Stimulated activated naive B cell treated with anti-CD40 and anti-IgM and Interleukin-4, amounts not matched to agents 10 μg/mL and 1 μg/mL and 100 μg/mL, for 72 hours (primary cell): Measurements from ENCODE around the gene RTN4IP1.
A peak's percentile ranks its signal among the peaks of the same experiment; 100 is the strongest.

Source experiments
- ATAC-seq, 2 donors: fragments of 150-1000 bp; cut with Tn5 transposase; replicated peaks; 2 replicates each; pipeline ENCODE4 v1.10.0; 2021; ENCODE audit warnings: moderate library complexity in 1 of 2
- DNase-seq: peaks from one replicate; pipeline ENCODE4 v3.0.0; 2021
- H3K27ac Mint-ChIP-seq: one replicate; pipeline ENCODE4 v1.8.0; 2022; ENCODE audit warnings: mild to moderate bottlenecking, mixed read lengths
- H3K27me3 Mint-ChIP-seq, 2 donors: one replicate each; pipeline ENCODE4 v1.8.0; 2022; ENCODE audit warnings: mixed read lengths in 2 of 2
- H3K36me3 Mint-ChIP-seq, 2 donors: one replicate each; pipeline ENCODE4 v1.8.0; 2022; ENCODE audit warnings: mixed read lengths in 2 of 2, mild to moderate bottlenecking in 1 of 2
- H3K4me1 Mint-ChIP-seq, 2 donors: one replicate each; pipeline ENCODE4 v1.8.0; 2022; ENCODE audit warnings: mixed read lengths in 2 of 2, mild to moderate bottlenecking in 1 of 2
- H3K4me3 Mint-ChIP-seq, 2 donors: one replicate each; pipeline ENCODE4 v1.8.0; 2022; ENCODE audit warnings: mild to moderate bottlenecking in 2 of 2, mixed read lengths in 2 of 2, moderate library complexity in 1 of 2
- H3K9me3 Mint-ChIP-seq, 2 donors: one replicate each; pipeline ENCODE4 v1.8.0; 2022; ENCODE audit warnings: mixed read lengths in 2 of 2, mild to moderate bottlenecking in 1 of 2

RTN4IP1 gene

GRCh38 chr6:106618324-106618723 is 11.0 kb downstream of the RTN4IP1 start:
- DNase-seq = no peak
- no peaks in the 10 kb centered on the region for H3K27me3 Mint-ChIP-seq
- no peak overlapping the region for H3K4me3 Mint-ChIP-seq
- ATAC-seq = no peak
- H3K36me3 Mint-ChIP-seq = peaks cover 15 to 37% of the 10 kb centered on the region in 2 donors
- H3K4me1 Mint-ChIP-seq = peaks cover 21 to 29% of the 10 kb centered on the region in 2 donors
- peaks cover 0 to 2% of the 10 kb centered on the region in 2 donors for H3K9me3 Mint-ChIP-seq
- H3K27ac Mint-ChIP-seq = no peak overlapping the region

- Mint-ChIP-seq H3K4me1 (peaks cover 25 to 33% of the 10 kb centered on the region in 2 donors), H3K27ac (no peak overlapping the region), H3K27me3 (no peaks in the 10 kb centered on the region), H3K9me3 (no peaks in the 10 kb centered on the region), H3K4me3 (no peak overlapping the region), H3K36me3 (peaks cover 12 to 37% of the 10 kb centered on the region in 2 donors)
- DNase-seq = no peak
- ATAC-seq = no peak
Observed at GRCh38 chr6:106617857-106618256, 11.4 kb downstream of the RTN4IP1 start.

GRCh38 chr6:106617302-106617701 is 12.0 kb downstream of the RTN4IP1 start:
- Mint-ChIP-seq H3K4me1 (peaks cover 29 to 39% of the 10 kb centered on the region in 2 donors), H3K27ac (no peak overlapping the region)

GRCh38 chr6:106614592-106615257 is 14.6 kb downstream of the RTN4IP1 start:
- Mint-ChIP-seq H3K27ac (peak overlapping the region; percentile 78), H3K36me3 (peaks cover 9 to 31% of the 10 kb centered on the region in 2 donors), H3K27me3 (no peaks in the 10 kb centered on the region), H3K4me3 (no peak overlapping the region), H3K4me1 (peaks cover 30 to 43% of the 10 kb centered on the region in 2 donors), H3K9me3 (peaks cover 0 to 4% of the 10 kb centered on the region in 2 donors)
- DNase-seq (no peak), ATAC-seq (peak in 1 of 2 donors; percentile 38)

More at GRCh38 chr6:106617302-106617701, 12.0 kb downstream of the RTN4IP1 start:
- H3K36me3 Mint-ChIP-seq = peaks cover 12 to 37% of the 10 kb centered on the region in 2 donors
- peaks cover 0 to 4% of the 10 kb centered on the region in 2 donors for H3K9me3 Mint-ChIP-seq
- peak; percentile 27 to 60 for ATAC-seq
- H3K4me3 Mint-ChIP-seq = no peak overlapping the region
- no peaks in the 10 kb centered on the region for H3K27me3 Mint-ChIP-seq
- no peak for DNase-seq

- peaks cover 0 to 4% of the 10 kb centered on the region in 2 donors for H3K9me3 Mint-ChIP-seq
- peaks cover 33 to 47% of the 10 kb centered on the region in 2 donors for H3K4me1 Mint-ChIP-seq
- DNase-seq (no peak), ATAC-seq (peak in 1 of 2 donors; percentile 85)
- H3K4me3 Mint-ChIP-seq = peak overlapping the region; percentile 0 to 67
- peak overlapping the region; percentile 78 for H3K27ac Mint-ChIP-seq
- H3K27me3 Mint-ChIP-seq = no peaks in the 10 kb centered on the region
- H3K36me3 Mint-ChIP-seq = peaks cover 9 to 31% of the 10 kb centered on the region in 2 donors
Observed at GRCh38 chr6:106614166-106614565, 15.1 kb downstream of the RTN4IP1 start.

- no peak for DNase-seq
- ATAC-seq = no peak
- no peaks in the 10 kb centered on the region for H3K27me3 Mint-ChIP-seq
- H3K4me1 Mint-ChIP-seq = peaks cover 36 to 52% of the 10 kb centered on the region in 2 donors
- H3K36me3 Mint-ChIP-seq = peaks cover 9 to 27% of the 10 kb centered on the region in 2 donors
- peak overlapping the region in 1 of 2 donors; percentile 67 for H3K4me3 Mint-ChIP-seq
- H3K27ac Mint-ChIP-seq = no peak overlapping the region
- peaks cover 0 to 4% of the 10 kb centered on the region in 2 donors for H3K9me3 Mint-ChIP-seq
Observed at GRCh38 chr6:106613590-106613989, 15.7 kb downstream of the RTN4IP1 start.

GRCh38 chr6:106612671-106613416 is 16.5 kb downstream of the RTN4IP1 start:
- H3K9me3 Mint-ChIP-seq = peaks cover 0 to 4% of the 10 kb centered on the region in 2 donors
- peaks cover 34 to 57% of the 10 kb centered on the region in 2 donors for H3K4me1 Mint-ChIP-seq
- H3K27me3 Mint-ChIP-seq = no peaks in the 10 kb centered on the region
- peaks cover 9 to 23% of the 10 kb centered on the region in 2 donors for H3K36me3 Mint-ChIP-seq
- peak overlapping the region in 1 of 2 donors; percentile 11 for H3K4me3 Mint-ChIP-seq
- DNase-seq (no peak), ATAC-seq (peak; percentile 47 to 64)
- peak overlapping the region; percentile 83 for H3K27ac Mint-ChIP-seq

- DNase-seq (no peak), ATAC-seq (no peak)
- Mint-ChIP-seq H3K4me3 (no peak overlapping the region), H3K4me1 (peaks cover 30 to 51% of the 10 kb centered on the region in 2 donors), H3K27ac (no peak overlapping the region), H3K27me3 (no peaks in the 10 kb centered on the region), H3K36me3 (peaks cover 8 to 18% of the 10 kb centered on the region in 2 donors), H3K9me3 (peaks cover 0 to 4% of the 10 kb centered on the region in 2 donors)
Observed at GRCh38 chr6:106611030-106611429, 18.3 kb downstream of the RTN4IP1 start.

- no peaks in the 10 kb centered on the region for H3K27me3 Mint-ChIP-seq
- peaks cover 29 to 45% of the 10 kb centered on the region in 2 donors for H3K4me1 Mint-ChIP-seq
- DNase-seq = peak; percentile 17
- peaks cover 11 to 23% of the 10 kb centered on the region in 2 donors for H3K36me3 Mint-ChIP-seq
- peaks cover 0 to 4% of the 10 kb centered on the region in 2 donors for H3K9me3 Mint-ChIP-seq
- peak; percentile 55 to 66 for ATAC-seq
- H3K4me3 Mint-ChIP-seq = no peak overlapping the region
- H3K27ac Mint-ChIP-seq = no peak overlapping the region
Observed at GRCh38 chr6:106609699-106610098, 19.6 kb downstream of the RTN4IP1 start.

GRCh38 chr6:106608080-106608668 is 21.1 kb downstream of the RTN4IP1 start:
- Mint-ChIP-seq H3K27ac (no peak overlapping the region), H3K4me3 (no peak overlapping the region), H3K27me3 (no peaks in the 10 kb centered on the region), H3K9me3 (peaks cover 0 to 4% of the 10 kb centered on the region in 2 donors), H3K36me3 (peaks cover 7 to 21% of the 10 kb centered on the region in 2 donors), H3K4me1 (peaks cover 20 to 40% of the 10 kb centered on the region in 2 donors)
- ATAC-seq = peak; percentile 85 to 88
- peak; percentile 28 for DNase-seq

GRCh38 chr6:106600329-106600728 is 29.0 kb downstream of the RTN4IP1 start:
- H3K27me3 Mint-ChIP-seq = no peaks in the 10 kb centered on the region
- H3K27ac Mint-ChIP-seq = no peak overlapping the region

GRCh38 chr6:106599440-106599839 is 29.9 kb downstream of the RTN4IP1 start:
- Mint-ChIP-seq H3K9me3 (peaks cover 0 to 4% of the 10 kb centered on the region in 2 donors), H3K27me3 (no peaks in the 10 kb centered on the region), H3K36me3 (peaks cover 22 to 32% of the 10 kb centered on the region in 2 donors), H3K4me3 (no peak overlapping the region), H3K27ac (no peak overlapping the region), H3K4me1 (peaks cover 0 to 8% of the 10 kb centered on the region in 2 donors)
- ATAC-seq (no peak), DNase-seq (no peak)

More at GRCh38 chr6:106600329-106600728, 29.0 kb downstream of the RTN4IP1 start:
- Mint-ChIP-seq H3K9me3 (peaks cover 0 to 4% of the 10 kb centered on the region in 2 donors), H3K36me3 (peaks cover 19 to 34% of the 10 kb centered on the region in 2 donors), H3K4me1 (peaks cover 4 to 13% of the 10 kb centered on the region in 2 donors), H3K4me3 (no peak overlapping the region)
- no peak for DNase-seq
- no peak for ATAC-seq

- no peak overlapping the region for H3K27ac Mint-ChIP-seq
- DNase-seq (no peak), ATAC-seq (no peak)
- no peak overlapping the region for H3K4me3 Mint-ChIP-seq
- peaks cover 0 to 3% of the 10 kb centered on the region in 2 donors for H3K4me1 Mint-ChIP-seq
- peaks cover 2 to 4% of the 10 kb centered on the region in 2 donors for H3K9me3 Mint-ChIP-seq
- H3K36me3 Mint-ChIP-seq = peaks cover 14 to 40% of the 10 kb centered on the region in 2 donors
- H3K27me3 Mint-ChIP-seq = no peaks in the 10 kb centered on the region
Observed at GRCh38 chr6:106591111-106591825, 38.0 kb downstream of the RTN4IP1 start.
